HCT116 (cell line): ENCODE measurements around the gene FMO2.

Experiments used
- EZH2 ChIP-seq: fragments of 200-600 bp; sonication (generic); IDR thresholded peaks from 2 replicates; pipeline ENCODE4 v1.6.1; 2017; ENCODE audit warnings: antibody characterized with exemption, mixed run types
- POLR2A ChIP-seq: IDR thresholded peaks from 2 replicates; pipeline ENCODE4 v1.7.0; 2011; ENCODE audit warnings: borderline replicate concordance; ENCODE audit not compliant: insufficient read depth, insufficient read length; ENCODE audit errors: extremely low read depth
- TCF7L2 ChIP-seq: IDR thresholded peaks from 2 replicates; pipeline ENCODE4 v1.7.0; 2011; ENCODE audit warnings: borderline replicate concordance, inconsistent platforms; ENCODE audit not compliant: insufficient read depth, insufficient read length; ENCODE audit errors: extremely low read depth
- TF ChIP-seq, protein P1 (sequence below): IDR thresholded peaks from 2 replicates; pipeline ENCODE4 v1.6.1; 2012

DNA sequence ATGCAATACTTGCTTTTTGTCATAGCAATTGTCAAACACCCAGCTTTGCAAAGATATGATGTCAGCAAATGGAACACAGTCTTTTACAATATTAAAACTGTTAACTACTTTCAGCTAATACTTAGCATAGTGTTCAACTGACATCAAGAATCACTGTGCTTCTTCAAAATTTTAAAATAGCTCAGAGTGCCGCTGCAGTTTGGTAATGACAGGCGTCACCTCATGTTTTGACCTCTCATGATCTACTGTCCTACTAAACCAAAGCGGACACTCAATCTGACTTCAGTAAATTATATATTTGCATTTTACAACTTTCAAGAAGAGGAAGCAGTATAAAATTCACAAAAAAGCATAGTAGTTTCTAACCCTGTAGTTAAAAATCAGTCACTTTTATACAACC lies 65.2 kb downstream of the FMO2 start:
- no peak for TF ChIP-seq TCF7L2
- TF ChIP-seq EZH2 = no peak
- TF ChIP-seq POLR2A = no peak
- TF ChIP-seq, protein P1, sequence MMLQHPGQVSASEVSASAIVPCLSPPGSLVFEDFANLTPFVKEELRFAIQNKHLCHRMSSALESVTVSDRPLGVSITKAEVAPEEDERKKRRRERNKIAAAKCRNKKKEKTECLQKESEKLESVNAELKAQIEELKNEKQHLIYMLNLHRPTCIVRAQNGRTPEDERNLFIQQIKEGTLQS = no peak
